OCI-LY3 (cell line): ENCODE measurements around the gene PITPNC1.

ENCODE experiments used
- EZH2phosphoT487 ChIP-seq: fragments of 200-600 bp; shearing (Covaris generic); IDR thresholded peaks from 2 replicates; pipeline ENCODE4 v1.6.1; 2018; ENCODE audit warnings: antibody characterized with exemption, mixed run types, low read depth
- TF ChIP-seq, protein P1 (sequence below): fragments of 200-600, 300-600 bp; sonication (generic); IDR thresholded peaks from 2 replicates; pipeline ENCODE4 v1.5.1; 2014; ENCODE audit warnings: antibody characterized with exemption, low read length, low read depth

DNA sequence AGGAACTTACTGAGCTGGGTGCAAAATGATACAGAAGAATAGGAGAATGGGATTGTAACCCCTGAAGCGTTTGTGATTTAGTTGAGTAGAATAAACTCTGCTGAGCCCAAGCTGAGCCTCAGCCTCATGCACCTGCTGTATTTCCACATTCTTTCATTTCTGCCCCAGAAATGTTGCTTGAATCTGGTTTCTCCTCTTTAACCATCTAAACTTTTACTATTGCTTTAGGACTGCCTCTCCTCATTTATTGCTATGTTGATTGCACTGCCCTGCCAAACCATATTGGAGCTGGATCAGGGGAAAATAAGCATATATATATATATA lies 64.8 kb downstream of the PITPNC1 start:
- TF ChIP-seq, protein P1, sequence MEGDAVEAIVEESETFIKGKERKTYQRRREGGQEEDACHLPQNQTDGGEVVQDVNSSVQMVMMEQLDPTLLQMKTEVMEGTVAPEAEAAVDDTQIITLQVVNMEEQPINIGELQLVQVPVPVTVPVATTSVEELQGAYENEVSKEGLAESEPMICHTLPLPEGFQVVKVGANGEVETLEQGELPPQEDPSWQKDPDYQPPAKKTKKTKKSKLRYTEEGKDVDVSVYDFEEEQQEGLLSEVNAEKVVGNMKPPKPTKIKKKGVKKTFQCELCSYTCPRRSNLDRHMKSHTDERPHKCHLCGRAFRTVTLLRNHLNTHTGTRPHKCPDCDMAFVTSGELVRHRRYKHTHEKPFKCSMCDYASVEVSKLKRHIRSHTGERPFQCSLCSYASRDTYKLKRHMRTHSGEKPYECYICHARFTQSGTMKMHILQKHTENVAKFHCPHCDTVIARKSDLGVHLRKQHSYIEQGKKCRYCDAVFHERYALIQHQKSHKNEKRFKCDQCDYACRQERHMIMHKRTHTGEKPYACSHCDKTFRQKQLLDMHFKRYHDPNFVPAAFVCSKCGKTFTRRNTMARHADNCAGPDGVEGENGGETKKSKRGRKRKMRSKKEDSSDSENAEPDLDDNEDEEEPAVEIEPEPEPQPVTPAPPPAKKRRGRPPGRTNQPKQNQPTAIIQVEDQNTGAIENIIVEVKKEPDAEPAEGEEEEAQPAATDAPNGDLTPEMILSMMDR: no peak
- TF ChIP-seq EZH2phosphoT487: no peak
